Islet precursor cell (in vitro differentiated cells): Measurements from ENCODE around the gene PCK2.

ENCODE experiments used
- DNase-seq: peaks from one replicate; pipeline ENCODE4 v3.0.0-alpha.2; 2018

Gene PCK2

DNA sequence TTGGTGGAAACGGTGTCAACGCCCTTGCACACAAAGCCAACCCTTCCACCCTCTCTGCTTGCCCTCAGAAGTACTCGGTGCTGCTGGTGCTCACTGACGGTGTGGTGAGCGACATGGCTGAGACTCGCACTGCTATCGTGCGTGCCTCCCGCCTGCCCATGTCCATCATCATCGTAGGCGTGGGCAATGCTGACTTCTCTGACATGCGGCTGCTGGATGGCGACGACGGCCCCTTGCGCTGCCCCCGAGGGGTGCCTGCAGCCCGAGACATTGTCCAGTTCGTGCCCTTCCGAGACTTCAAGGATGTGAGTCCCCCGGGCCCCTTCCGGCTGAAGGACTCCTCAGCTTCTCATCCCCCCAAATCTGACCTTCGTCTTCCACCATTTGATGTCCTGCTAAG is 17.0 kb upstream of the PCK2 start:
- no peak for DNase-seq

DNA sequence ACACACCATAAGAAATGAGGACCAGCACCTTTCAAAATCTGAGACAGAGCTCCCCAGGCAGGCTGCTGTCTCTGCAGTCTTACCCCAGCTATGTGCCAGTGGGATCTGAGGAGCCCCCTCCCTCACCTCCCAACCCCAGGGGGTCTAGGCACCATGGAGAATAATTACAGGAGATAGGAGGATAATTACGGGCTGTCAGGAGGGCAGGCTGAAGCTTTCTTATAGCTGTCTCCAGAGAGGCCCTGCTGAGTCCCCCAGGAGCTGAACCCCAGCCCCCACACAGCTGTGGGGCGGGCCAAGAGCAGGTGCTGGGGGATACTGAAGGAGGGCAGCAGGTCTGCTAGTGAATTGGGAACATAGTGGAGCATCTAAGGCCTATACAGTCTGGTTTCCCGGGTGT is 16.0 kb upstream of the PCK2 start:
- no peak for DNase-seq

DNA sequence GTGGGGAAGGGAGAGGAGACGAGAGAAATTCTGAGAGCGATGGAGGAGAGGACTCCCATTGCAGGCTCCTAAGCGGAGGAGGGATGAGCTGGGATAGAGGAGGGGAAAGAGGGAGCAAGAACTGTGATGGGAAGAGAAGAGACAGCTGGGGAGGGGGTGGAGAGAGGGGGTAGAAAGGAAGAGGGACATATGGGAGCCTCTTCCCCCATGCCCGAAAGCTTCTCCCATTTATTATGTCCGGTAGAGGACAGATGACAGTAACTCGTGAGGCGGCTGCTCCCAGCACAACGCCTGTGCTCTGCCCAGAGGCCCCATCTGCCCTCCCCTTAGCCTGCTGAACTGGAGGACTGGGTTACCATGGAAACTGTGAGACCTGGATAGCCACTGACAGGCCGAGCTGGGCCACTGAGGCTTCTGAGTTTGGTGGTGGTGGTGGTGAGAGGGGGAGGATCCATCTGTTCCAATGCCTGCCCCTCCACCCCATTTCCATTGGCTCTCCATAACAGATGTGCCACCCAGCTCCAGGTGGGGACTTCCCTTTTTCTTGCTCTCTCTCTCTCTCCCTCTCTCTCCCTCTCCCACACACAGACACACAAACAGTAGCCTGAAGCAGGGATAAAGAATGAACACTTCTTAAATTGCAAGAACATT is 14.5 kb upstream of the PCK2 start:
- DNase-seq = peak; percentile 76

DNA sequence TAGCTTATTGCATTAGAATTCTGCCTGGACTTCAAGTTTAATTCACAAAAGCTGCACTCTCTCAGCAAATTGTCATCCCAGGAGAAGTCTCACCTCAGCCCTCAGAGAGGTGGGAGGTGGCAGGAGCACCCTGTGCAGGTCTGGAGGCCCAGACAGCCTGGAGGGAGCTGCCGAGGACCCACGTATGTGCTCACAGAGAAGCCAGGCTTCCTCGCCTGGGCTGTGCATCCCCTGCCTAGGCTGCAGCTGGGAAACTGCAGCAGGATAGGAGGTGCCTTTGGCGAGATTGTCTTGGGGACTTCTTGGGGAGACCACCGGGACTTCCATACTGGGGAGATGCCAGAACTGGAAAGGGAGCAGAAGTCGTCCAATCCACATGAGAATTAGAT is 14.0 kb upstream of the PCK2 start:
- DNase-seq = no peak

DNA sequence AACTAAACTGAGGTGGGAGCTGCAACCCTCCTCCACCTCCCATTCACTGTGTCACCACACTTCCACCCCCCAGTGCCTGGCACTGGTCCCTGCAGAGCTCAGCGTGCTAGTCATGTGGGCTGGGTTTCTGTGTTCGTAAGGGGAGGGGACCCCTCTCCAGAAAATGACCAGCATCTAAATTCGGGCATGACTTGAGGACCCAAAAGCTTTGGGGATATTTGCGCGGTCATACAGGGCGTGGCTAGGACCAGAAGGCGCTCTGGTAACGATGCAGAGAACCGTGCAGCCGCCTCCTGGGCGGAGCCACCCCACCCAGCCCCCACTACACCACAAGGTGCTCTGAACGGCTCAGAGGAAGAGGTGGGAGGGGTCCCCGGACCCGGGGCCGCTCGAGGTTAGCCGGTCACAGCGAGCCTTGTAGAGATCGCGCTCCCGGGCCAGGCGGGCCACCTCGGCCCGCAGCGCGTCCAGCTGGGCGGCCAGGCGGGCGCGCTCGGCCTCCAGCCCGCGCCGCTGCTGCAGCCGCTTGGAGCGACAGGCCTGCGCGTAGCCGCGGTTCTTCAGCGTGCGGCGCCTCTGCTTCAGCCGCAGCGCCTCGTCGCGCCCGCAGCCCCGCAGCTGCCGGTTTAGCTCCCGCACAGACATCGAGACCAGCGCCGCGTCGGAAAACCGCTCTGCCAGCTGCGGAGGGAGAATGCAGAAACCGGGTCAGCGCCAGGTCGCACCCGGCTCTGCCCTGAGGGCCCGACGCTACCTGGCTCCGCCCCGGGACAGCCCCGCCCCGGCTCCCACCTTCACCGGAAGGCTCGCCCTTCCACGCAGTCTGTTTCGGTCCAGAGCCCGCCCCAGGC is 13.0 kb upstream of the PCK2 start:
- peak; percentile 72 for DNase-seq

DNA sequence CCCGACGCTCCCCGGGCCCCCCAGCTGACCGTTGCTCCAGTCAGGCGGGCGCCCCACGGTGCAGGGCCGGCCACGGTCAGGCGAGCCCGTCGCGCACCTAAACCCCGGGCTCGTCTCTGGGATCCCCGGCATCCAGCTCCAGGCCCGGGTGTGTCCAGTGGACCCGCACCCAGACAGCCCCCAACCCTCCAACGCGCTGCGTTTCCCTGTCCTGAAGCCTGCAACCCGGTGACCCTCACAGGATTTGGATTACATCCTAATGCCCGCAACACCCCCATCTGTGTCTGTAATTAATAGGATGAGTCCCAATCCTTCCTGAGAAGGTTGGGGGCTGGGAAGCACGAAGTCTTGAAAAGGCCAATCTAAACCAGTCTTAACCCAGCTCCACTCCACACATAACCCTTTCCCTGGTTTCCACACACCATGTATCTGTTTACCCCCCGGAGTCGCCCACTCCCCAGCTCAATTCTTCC is 12.3 kb upstream of the PCK2 start:
- DNase-seq = no peak

DNA sequence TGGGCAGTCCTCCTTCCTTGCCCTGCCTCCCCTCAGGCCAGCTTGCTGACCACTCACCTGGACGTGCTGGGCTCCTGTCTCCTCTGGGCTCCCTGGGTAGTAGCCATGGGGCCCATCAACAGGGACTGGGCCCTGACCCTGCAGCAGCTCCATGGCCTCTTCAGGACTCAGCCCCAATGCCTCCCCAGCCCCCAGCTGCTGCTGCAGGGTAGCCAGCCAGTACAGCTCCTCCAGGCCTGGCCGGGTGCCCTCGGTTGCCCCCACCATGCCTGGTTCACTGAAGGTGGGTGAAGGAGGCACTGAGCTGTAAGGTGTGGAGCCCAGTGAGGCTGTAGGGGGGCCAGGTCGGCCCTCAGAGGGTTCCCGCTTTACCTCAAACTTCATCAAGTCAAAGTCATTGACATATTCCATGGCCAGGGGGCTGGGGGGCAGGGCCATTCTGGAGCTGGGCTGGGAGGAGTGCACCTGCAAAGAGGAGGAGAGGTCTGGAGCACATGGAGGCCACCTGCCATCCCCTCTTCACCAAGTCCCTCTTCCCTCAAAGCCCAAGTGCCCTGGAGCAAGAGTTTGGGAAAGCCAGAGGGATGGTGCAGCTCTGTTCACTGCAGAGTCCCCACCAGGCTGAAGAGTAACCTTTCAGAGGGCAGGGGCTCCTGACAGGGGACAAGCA is 11.6 kb upstream of the PCK2 start:
- no peak for DNase-seq

DNA sequence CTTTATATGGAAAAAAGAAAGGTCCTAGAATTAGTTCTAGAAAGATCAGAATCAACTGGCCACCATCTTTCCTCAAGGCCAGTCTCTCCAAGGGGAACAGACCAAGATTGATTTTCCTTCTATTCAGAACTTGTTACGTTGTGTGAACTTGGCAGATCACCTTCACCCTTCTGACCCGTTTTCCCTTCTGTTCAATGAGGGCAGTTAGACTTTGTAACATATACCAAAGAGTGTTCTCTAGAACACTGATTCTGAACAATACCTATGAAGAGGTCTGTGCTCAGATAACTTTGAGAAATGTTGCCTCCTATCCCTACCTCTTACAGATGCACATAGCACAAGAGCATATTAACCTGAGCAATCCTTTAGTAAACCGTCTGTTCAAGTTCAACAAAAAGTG is 10.6 kb upstream of the PCK2 start:
- DNase-seq = no peak

DNA sequence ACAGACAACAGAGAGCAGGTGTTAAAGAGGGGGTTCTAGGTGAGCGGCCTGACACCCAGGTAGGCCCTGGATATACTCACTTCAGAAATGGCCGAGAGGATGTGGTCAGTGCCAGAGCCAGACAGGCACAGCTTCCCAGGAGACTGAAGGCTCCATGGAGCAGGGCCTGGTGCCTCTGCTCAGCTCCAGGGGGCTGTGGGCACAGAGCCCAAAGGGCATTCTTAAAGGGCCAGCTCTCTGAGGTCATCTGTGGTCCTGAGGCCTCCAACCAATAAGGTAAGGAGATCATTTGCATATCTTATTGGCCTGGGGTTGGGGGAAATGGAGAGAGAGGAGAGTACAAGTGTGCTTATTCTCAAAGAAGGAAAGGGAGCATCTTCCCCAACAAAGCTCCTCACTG is 9.7 kb upstream of the PCK2 start:
- DNase-seq = no peak

DNA sequence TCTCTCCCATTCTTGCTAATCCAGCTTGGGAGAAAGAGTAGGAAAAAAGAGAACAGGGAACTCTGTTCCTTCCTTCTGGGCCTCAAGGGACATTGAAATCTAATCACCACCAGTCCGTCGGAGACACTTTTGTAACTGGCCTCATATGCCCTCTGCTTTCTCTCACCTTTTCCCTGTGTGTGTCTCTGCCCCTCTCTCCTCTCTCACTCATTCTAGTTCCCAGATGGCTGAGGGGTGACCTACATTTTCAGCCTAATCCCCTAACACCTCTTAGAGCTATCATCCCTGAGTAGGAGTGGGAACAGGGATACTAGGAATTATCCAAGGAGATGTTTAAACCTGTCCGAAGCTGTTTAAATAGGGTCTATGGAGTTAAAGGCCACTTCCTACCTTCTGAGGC is 8.9 kb upstream of the PCK2 start:
- DNase-seq = no peak

DNA sequence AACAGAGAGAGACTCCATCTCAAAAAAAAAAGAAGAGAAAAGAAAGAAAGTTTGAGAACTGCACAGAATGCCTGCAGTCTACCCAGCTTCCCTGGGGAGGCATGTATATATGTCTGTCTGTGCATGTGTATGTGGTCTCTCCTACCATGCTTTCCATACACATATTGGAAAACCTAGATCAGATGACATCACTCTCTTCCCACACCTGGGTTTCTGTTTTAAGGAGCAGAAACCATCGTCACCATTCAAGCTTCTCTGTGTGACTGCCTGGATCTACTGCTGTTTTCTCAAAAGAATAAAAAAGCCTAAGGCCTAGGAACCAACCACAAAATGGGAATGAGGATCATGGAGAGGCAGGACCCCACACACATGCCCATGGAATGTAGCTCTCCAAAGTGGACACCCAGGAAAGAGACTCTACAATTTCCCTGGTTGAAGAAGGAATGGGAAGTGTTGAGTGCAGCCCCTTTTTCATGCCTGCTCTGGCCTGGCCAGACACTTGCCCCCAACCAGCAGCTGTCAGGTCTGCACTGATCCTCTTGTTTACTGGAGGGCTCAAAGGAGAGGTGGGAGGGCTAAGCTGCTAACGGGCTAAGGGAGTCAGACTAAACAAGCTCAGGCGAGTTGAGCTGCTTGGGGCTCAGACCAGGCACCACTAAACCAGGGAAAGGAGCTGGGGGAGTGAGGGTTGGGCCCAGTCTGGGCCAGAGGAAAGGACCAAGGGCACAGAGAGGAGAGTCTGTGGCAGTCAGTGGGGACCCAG is 7.7 kb upstream of the PCK2 start:
- DNase-seq = peak; percentile 47

DNA sequence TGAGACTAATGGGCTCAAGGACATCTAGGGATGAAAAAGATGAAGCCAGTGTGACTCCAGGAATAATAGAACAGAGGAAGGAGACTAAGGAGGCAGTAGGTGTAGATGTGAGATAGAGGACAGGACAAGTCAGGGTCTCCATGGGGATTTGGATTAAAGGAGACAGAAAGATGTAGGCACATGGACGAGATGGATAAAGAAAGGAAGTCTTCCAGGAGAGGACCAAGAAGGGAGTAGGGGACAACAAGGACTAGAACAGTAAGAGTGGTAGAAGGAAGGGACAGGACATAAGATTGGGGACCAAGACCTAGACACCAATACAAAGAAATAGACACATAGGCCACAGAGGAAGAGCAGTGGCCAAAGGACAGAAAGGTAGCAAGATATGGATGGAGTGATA is 7.1 kb upstream of the PCK2 start:
- no peak for DNase-seq

DNA sequence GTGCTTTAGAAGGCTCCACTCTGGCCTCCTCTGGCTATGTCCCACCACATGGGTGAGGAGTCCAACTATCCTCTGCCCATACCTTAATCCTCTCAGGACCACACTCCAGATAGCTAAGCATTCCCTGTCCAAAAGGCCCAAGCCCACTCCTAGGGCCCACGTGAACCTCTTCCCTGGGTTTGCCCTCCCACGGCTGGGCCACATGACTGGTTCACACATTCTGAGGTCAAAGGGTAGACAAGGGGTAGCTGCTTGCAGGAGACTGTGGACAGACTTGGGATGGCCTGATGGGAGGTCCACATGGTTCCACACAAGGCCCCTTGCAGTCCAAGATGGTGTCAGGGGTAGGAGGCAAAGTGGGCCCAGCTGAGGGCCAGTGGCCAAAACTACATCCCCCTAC is 6.0 kb upstream of the PCK2 start:
- no peak for DNase-seq

DNA sequence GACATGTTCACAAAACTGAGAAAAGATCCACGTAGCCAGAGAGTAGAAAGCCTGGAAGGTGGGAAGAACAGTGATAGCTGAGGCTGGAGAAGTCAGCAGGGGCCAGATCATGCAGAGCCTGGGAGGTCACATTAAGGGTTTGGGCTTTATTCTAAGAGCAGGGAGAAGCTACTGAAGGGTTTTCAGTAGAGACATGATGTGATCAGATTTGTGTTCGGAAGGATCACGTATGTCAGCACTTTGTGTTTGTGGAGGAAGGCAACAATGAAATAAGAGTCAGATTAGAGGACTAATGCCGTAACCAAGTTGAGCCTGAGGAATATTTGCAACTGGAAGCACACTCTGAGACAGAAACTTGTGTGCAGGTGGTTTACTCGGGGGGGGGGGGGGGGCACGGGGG is 4.2 kb upstream of the PCK2 start:
- no peak for DNase-seq

DNA sequence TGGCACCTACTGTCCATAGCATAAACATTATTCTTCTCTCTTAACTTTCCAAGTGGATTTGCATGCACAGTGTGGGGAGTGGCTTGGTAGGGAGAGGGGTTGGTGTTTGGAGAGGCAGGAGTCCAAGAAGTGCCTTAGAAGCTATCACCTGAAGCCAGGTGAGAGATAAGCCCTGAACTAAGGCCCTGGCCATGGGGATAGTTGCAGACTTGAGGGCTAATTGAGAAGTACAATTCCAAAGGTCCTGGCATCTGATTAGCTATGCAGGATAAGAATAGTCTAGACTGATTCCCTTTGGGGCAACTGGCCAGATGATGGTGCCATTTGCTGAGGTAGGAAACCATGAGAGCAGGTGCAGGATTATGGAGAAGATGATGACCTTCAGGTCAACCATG is 2.0 kb upstream of the PCK2 start:
- no peak for DNase-seq

DNA sequence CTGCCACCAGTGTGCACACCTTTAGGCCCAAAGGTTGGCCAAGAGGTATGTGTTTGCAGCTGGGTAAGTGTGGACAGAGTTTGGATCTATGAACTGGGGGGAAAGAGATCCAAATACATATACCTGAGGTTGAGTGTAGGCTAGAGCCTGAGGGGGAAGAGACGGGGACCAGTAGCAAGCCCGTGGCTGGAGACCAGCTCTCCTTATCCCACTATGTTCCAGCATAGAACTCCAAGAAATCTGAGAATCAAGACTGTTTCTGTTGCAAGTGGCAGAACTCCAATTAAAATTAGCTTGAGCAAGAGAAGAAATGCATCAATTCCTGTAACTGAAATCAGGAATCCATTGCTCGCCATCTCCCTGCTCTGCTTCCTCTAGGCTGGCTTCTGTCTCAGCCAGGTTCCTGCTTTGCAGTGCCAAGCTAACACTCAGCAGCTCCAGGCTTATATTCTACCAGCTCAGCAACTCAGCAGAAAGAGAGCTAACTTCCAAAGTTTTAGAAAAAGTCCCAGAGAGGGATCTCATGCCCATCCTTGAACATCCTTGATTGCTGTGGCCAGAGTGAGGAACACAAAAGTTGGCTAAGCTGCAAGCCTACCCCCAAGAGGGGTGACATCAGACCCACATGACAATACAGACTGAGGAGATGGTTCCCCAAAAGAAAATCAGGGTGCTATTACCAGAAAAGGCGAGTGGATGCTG is 1.5 kb upstream of the PCK2 start:
- no peak for DNase-seq

DNA sequence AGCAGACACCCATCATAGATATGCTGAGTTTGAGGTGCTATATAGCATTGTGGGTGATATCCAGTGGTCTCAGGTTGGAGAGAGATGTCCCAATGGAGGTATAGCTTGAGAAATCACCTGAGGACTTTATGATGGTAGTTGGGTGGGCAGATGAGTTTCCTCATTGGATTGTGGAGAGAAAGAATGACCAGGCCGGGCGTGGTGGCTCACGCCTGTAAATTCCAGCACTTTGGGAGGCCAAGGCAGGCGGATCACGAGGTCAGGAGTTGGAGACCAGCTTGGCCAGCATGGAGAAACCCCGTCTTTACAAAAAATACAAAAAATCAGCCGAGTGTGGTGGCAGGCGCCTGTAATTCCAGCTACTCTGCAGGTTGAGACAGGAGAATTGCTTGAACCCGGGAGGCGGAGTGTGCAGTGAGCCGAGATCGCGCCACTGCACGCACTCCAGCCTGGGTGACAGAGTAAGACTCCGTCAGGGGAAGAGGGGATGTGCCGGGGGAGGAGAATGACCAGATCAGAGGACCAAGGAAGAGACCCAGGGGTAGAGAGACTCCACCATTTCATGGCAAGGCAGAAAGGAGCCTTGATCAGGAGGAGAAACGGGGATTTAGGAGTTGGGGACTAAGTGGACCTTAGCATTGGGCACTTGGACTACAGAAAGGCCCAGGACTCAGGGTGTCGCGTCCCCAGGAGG is 757 bp upstream of the PCK2 start:
- DNase-seq = no peak

DNA sequence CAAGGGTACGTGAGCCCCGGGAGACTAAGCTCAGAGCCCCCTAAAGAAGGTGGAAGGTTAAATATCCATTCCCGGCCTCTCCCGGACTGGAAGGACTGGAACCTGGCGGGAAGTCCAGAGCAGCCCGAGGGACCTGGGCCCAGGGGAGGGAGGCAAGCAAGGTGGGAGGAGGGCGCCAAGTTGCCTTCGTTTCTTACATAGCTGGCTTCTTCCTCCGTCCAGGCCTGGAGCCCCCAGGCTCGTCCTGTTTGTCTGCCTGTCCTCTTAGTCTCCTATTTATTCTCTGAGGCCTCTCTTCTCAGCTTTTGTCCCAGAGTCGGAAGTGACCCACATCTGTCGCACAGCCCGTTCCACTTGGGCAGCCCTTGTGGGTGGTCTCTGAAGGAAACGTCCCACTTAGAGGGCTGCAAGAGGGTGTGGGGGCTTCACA is 745 bp downstream of the PCK2 start:
- DNase-seq = no peak

DNA sequence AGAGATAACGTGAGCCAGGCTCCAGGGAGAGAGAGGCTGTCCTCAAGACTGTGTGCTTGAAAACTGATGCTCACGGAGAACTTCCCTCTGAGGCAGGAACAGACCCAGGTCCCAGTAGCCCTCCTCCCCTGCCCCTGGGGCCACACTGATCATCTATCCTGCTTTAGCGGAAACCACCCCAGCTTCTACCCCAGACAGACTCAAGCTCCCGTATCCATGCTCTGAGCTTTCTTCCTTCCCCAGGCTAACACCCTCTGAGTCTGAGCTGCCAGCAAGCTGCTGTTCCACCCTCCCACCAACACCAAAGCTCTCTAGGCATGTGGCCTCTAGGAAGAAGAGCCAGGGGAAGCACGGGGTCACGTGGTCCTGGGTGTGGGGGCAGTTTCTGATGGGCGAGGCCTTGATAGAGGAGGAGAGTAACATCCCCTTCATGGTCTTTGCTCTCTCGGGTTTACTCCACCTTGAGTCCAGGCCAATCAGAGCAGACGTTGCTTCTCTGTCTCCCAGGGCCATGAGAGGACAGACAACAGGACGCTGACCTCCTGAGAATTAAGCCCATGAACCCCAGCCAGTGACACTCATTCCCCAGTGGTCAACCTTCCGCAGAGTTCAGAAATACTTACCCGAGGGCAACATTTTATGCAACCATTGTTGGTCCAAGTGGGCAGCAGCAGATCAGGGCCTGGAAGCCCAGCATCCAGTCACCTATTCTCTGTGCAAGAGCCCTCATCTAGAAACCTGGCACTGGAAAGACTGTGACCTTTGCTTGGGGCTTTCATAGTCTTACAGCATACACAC is 1.4 kb downstream of the PCK2 start:
- peak; percentile 84 for DNase-seq

DNA sequence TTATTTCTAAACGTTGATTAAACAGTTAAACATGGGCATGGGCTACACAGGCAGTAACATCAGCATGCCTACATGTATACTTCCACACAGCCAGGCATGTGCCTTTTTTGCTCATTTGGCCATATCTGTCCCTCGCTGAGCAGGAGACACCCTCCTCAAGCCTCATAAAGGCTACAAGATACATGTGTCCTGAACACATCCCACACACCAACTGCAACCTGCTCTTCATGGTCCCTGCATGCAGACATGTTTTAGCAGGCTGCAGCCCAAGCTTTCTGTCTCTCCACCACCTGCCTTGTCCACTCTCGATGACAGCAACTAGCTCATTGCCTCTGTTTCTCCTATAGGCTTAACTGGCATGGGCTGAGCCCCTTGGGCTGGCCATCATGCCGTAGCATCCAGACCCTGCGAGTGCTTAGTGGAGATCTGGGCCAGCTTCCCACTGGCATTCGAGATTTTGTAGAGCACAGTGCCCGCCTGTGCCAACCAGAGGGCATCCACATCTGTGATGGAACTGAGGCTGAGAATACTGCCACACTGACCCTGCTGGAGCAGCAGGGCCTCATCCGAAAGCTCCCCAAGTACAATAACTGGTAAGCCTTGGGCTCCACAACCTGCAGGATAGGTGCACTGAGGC is 2.6 kb downstream of the PCK2 start:
- DNase-seq = no peak
